SHP77 treated with DMSO at 0.1 percent for 48 hours (cell line): Measurements from ENCODE around the gene YPEL3.
A peak's percentile ranks its signal among the peaks of the same experiment; 100 is the strongest.
"Not testable (repeated sequence)": the region's sequence is repeated elsewhere in the genome, so short reads cannot be mapped to it uniquely, and the experiment has no call there.

Experiments
- DNase-seq: peaks from one replicate; lab custom pipeline; 2025; lab: John Stamatoyannopoulos, UW

Gene YPEL3

GRCh38 chr16:30096105-30096861, at the start of gene YPEL3:
Gene YPEL3, minus strand, starts transcription at chr16:30096213. Its CDS starts 731 bp downstream, at chr16:30095482.
- DNase-seq: peak; percentile 68

- no peak for DNase-seq
Observed at GRCh38 chr16:30145657-30146056, 49.6 kb upstream of the YPEL3 start.

GRCh38 chr16:30144917-30145316, 48.9 kb upstream of the YPEL3 start:
- DNase-seq: no peak

GRCh38 chr16:30144017-30144416, 48.0 kb upstream of the YPEL3 start:
- DNase-seq: no peak

GRCh38 chr16:30143347-30143702, 47.3 kb upstream of the YPEL3 start:
- no peak for DNase-seq

- DNase-seq: peak; percentile 6
Observed at GRCh38 chr16:30142672-30143346, 46.8 kb upstream of the YPEL3 start.

- no peak for DNase-seq
Observed at GRCh38 chr16:30141750-30142149, 45.7 kb upstream of the YPEL3 start.

GRCh38 chr16:30139583-30140481, 43.8 kb upstream of the YPEL3 start:
- DNase-seq: peak; percentile 18

- no peak for DNase-seq
Observed at GRCh38 chr16:30137897-30138296, 41.9 kb upstream of the YPEL3 start.

- no peak for DNase-seq
Observed at GRCh38 chr16:30136971-30137605, 41.1 kb upstream of the YPEL3 start.

- DNase-seq: no peak
Observed at GRCh38 chr16:30132591-30132990, 36.6 kb upstream of the YPEL3 start.

- peak; percentile 48 for DNase-seq
Observed at GRCh38 chr16:30131869-30132475, 36.0 kb upstream of the YPEL3 start.

GRCh38 chr16:30127993-30128392, 32.0 kb upstream of the YPEL3 start:
- DNase-seq: no peak

- DNase-seq: not testable (repeated sequence)
Observed at GRCh38 chr16:30125690-30126089, 29.7 kb upstream of the YPEL3 start.

GRCh38 chr16:30124985-30125379, 29.0 kb upstream of the YPEL3 start:
- DNase-seq: no peak

- DNase-seq: no peak
Observed at GRCh38 chr16:30122604-30123160, 26.7 kb upstream of the YPEL3 start.

- no peak for DNase-seq
Observed at GRCh38 chr16:30121741-30122571, 25.9 kb upstream of the YPEL3 start.

- DNase-seq: no peak
Observed at GRCh38 chr16:30120340-30121105, 24.5 kb upstream of the YPEL3 start.

- DNase-seq: no peak
Observed at GRCh38 chr16:30119428-30119827, 23.4 kb upstream of the YPEL3 start.

- no peak for DNase-seq
Observed at GRCh38 chr16:30117768-30118167, 21.8 kb upstream of the YPEL3 start.
